Measurements from ENCODE around the gene CRYAA.
"Not testable (repeated sequence)": the region's sequence is repeated elsewhere in the genome, so short reads cannot be mapped to it uniquely, and the experiment has no call there.

GRCh38 chr21:43147999-43148398 lies 20.8 kb upstream of the CRYAA start:
- TF ChIP-seq CTCF (IDR thresholded peaks at IDR 0.05; ENCODE audit: insufficient read depth, low read length); REST (IDR thresholded peaks at IDR 0.05; ENCODE audit: insufficient replicate concordance, low read depth); POLR2AphosphoS5 (IDR thresholded peaks at IDR 0.05; ENCODE audit: low read depth); GABPA (IDR thresholded peaks at IDR 0.05; ENCODE audit: low read depth): not testable (repeated sequence)

All from HL-60 (cell line).